Activated T-helper 17 cell treated with anti-CD3 and anti-CD28 coated beads, Interleukin-2, amount 50 U/mL, for 72 hours (primary cell): ENCODE results near the gene ENOX1. TPM values are rescaled to one million over a fixed set of nuclear protein-coding genes. Genes with fewer than 3 reads are reported as not detected.

ENCODE experiments used
- ATAC-seq: fragments of 150-1000 bp; cut with Tn5 transposase; replicated peaks from 2 replicates; pipeline ENCODE4 v1.10.0; 2021; ENCODE audit warnings: mild to moderate bottlenecking, moderate library complexity
- H3K27ac Mint-ChIP-seq: one replicate; pipeline ENCODE4 v1.8.0; 2022; ENCODE audit warnings: mixed read lengths
- H3K27me3 Mint-ChIP-seq: one replicate; pipeline ENCODE4 v1.8.0; 2022; ENCODE audit warnings: mixed read lengths
- H3K36me3 Mint-ChIP-seq: one replicate; pipeline ENCODE4 v1.8.0; 2022; ENCODE audit warnings: low read depth, mild to moderate bottlenecking, mixed read lengths
- H3K4me1 Mint-ChIP-seq: one replicate; pipeline ENCODE4 v1.8.0; 2022; ENCODE audit warnings: mixed read lengths
- H3K4me3 Mint-ChIP-seq: one replicate; pipeline ENCODE4 v1.8.0; 2022; ENCODE audit warnings: mild to moderate bottlenecking, mixed read lengths
- H3K9me3 Mint-ChIP-seq: one replicate; pipeline ENCODE4 v1.8.0; 2022; ENCODE audit warnings: mixed read lengths
- total RNA-seq, 2 donors: library from RNA; stranded (reverse); gene quantifications; one replicate each; pipeline ENCODE4 v1.2.3, GENCODE V29; 2022

Gene ENOX1
- total RNA-seq, 2 donors from 2014 or later, result 1.7 TPM; not detected in 1

GRCh38 chr13:43558939-43559338 lies 227.8 kb downstream of the ENOX1 start:
- Mint-ChIP-seq H3K27ac (no peak overlapping the region), H3K4me3 (no peak overlapping the region), H3K4me1 (no peaks in the 10 kb centered on the region), H3K9me3 (no peaks in the 10 kb centered on the region), H3K27me3 (no peaks in the 10 kb centered on the region), H3K36me3 (no peaks in the 10 kb centered on the region)
- no peak for ATAC-seq

- Mint-ChIP-seq H3K27me3 (no peaks in the 10 kb centered on the region), H3K4me1 (no peaks in the 10 kb centered on the region), H3K9me3 (no peaks in the 10 kb centered on the region), H3K4me3 (no peak overlapping the region), H3K27ac (no peak overlapping the region), H3K36me3 (no peaks in the 10 kb centered on the region)
- ATAC-seq, result no peak
Measured at GRCh38 chr13:43558326-43558725, 228.4 kb downstream of the ENOX1 start.

- H3K27me3 Mint-ChIP-seq, result peaks cover under 1% of the 10 kb centered on the region
- H3K9me3 Mint-ChIP-seq, result no peaks in the 10 kb centered on the region
- H3K4me3 Mint-ChIP-seq, result no peak overlapping the region
- no peak overlapping the region for H3K27ac Mint-ChIP-seq
- H3K4me1 Mint-ChIP-seq, result no peaks in the 10 kb centered on the region
- H3K36me3 Mint-ChIP-seq, result no peaks in the 10 kb centered on the region
- no peak for ATAC-seq
Measured at GRCh38 chr13:43555667-43556066, 231.1 kb downstream of the ENOX1 start.

GRCh38 chr13:43551897-43552456 lies 234.8 kb downstream of the ENOX1 start:
- H3K4me3 Mint-ChIP-seq, result no peak overlapping the region
- no peak for ATAC-seq
- H3K27ac Mint-ChIP-seq, result no peak overlapping the region
- peaks cover 7% of the 10 kb centered on the region for H3K27me3 Mint-ChIP-seq
- H3K9me3 Mint-ChIP-seq, result no peaks in the 10 kb centered on the region
- no peaks in the 10 kb centered on the region for H3K36me3 Mint-ChIP-seq
- no peaks in the 10 kb centered on the region for H3K4me1 Mint-ChIP-seq

DNA sequence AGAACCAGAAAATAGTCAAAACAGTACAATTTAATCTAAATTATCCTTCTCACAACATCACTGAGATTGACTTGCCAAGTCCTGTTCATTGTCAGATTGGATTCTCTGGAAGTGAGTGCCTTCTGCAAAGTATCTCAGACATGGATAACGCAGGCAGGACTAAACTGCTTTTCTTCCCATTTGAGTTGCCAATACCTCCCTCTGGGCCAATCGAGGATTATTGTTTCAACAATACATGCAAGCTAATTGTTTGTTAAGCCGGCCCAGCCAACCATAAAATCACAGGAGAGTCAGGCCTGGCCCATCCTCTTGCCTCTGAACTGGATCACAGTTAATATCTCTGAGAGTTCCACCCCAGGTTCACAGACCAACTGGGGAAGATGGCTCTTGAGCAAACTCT lies 240.0 kb downstream of the ENOX1 start:
- H3K27ac Mint-ChIP-seq, result no peak overlapping the region
- H3K9me3 Mint-ChIP-seq, result no peaks in the 10 kb centered on the region
- H3K4me1 Mint-ChIP-seq, result no peaks in the 10 kb centered on the region
- no peak overlapping the region for H3K4me3 Mint-ChIP-seq
- no peaks in the 10 kb centered on the region for H3K36me3 Mint-ChIP-seq
- peaks cover 12% of the 10 kb centered on the region for H3K27me3 Mint-ChIP-seq
- ATAC-seq, result no peak

GRCh38 chr13:43546251-43546650 lies 240.5 kb downstream of the ENOX1 start:
- H3K36me3 Mint-ChIP-seq, result no peaks in the 10 kb centered on the region
- H3K27me3 Mint-ChIP-seq, result peaks cover 12% of the 10 kb centered on the region
- ATAC-seq, result no peak
- no peaks in the 10 kb centered on the region for H3K9me3 Mint-ChIP-seq
- H3K4me3 Mint-ChIP-seq, result no peak overlapping the region
- H3K4me1 Mint-ChIP-seq, result no peaks in the 10 kb centered on the region
- H3K27ac Mint-ChIP-seq, result no peak overlapping the region

GRCh38 chr13:43545317-43545874 lies 241.4 kb downstream of the ENOX1 start:
- H3K4me3 Mint-ChIP-seq, result no peak overlapping the region
- no peaks in the 10 kb centered on the region for H3K9me3 Mint-ChIP-seq
- H3K36me3 Mint-ChIP-seq, result no peaks in the 10 kb centered on the region
- no peaks in the 10 kb centered on the region for H3K4me1 Mint-ChIP-seq
- ATAC-seq, result no peak
- peaks cover 9% of the 10 kb centered on the region for H3K27me3 Mint-ChIP-seq
- H3K27ac Mint-ChIP-seq, result no peak overlapping the region

DNA sequence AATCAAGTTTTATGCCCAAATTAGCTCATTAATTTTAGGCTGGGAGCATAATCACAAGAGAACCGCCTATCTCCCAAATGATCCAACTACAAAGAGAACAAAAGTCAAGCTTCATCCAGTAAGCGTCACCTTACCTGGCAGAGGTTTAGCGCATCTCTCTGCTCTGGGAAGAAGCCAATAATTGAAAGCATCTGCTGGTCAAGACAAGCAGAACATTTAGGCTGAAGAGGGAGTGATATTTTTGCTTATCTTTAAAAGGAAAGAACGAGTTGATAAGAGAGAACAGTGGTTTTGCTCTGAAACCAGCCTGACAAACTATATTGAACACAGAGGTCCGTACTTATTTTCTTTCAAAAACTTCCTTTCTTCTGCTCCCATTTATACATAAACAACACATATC lies 242.1 kb downstream of the ENOX1 start:
- H3K4me3 Mint-ChIP-seq, result no peak overlapping the region
- no peak overlapping the region for H3K27ac Mint-ChIP-seq
- H3K36me3 Mint-ChIP-seq, result no peaks in the 10 kb centered on the region
- no peaks in the 10 kb centered on the region for H3K9me3 Mint-ChIP-seq
- ATAC-seq, result no peak
- no peaks in the 10 kb centered on the region for H3K4me1 Mint-ChIP-seq
- H3K27me3 Mint-ChIP-seq, result peaks cover 9% of the 10 kb centered on the region

DNA sequence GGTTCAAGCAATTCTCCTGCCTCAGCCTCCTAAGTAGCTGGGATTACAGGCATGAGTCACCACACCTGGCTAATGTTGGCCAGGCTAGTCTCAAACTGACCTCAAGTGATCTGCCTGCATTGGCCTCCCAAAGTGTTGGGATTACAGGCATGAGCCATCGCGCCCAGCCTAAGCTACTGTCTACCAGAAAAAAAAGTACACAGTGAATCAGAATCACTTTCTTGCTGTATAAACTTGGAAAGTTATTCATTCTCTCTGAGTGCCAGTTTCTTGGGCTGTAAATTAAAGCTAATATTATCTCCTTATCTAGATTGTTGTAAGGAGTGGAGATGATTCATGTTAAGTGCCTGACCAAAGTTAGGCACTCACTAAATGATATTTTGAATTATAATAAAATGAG lies 242.8 kb downstream of the ENOX1 start:
- no peak for ATAC-seq
- H3K4me1 Mint-ChIP-seq, result no peaks in the 10 kb centered on the region
- H3K27me3 Mint-ChIP-seq, result peaks cover 8% of the 10 kb centered on the region
- H3K27ac Mint-ChIP-seq, result no peak overlapping the region
- H3K4me3 Mint-ChIP-seq, result no peak overlapping the region
- no peaks in the 10 kb centered on the region for H3K9me3 Mint-ChIP-seq
- no peaks in the 10 kb centered on the region for H3K36me3 Mint-ChIP-seq

DNA sequence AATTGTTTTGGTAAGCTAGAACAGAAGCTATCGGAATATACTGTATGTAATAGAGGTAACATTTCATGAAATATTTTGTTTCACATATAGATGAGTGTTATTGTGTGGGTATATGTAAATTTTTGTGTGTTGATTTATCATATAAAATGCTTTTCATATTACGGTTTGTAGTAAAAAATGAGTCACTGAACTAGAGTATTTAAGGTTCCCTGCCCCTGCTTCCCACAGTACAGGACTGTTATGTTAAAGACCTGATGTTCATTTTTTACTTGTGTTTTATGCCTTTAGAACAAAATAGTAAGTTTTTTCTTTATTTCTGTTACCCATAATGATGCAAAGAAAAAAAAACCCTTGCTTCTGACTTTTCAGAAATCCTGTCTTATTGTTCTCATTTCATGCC lies 243.4 kb downstream of the ENOX1 start:
- no peak for ATAC-seq
- no peaks in the 10 kb centered on the region for H3K36me3 Mint-ChIP-seq
- no peaks in the 10 kb centered on the region for H3K4me1 Mint-ChIP-seq
- no peak overlapping the region for H3K27ac Mint-ChIP-seq
- H3K4me3 Mint-ChIP-seq, result no peak overlapping the region
- H3K9me3 Mint-ChIP-seq, result no peaks in the 10 kb centered on the region
- H3K27me3 Mint-ChIP-seq, result peaks cover 5% of the 10 kb centered on the region

GRCh38 chr13:43537124-43537523 lies 249.6 kb downstream of the ENOX1 start:
- peaks cover 3% of the 10 kb centered on the region for H3K27me3 Mint-ChIP-seq
- no peaks in the 10 kb centered on the region for H3K9me3 Mint-ChIP-seq
- no peak overlapping the region for H3K27ac Mint-ChIP-seq
- no peaks in the 10 kb centered on the region for H3K4me1 Mint-ChIP-seq
- H3K36me3 Mint-ChIP-seq, result no peaks in the 10 kb centered on the region
- no peak for ATAC-seq
- H3K4me3 Mint-ChIP-seq, result no peak overlapping the region

DNA sequence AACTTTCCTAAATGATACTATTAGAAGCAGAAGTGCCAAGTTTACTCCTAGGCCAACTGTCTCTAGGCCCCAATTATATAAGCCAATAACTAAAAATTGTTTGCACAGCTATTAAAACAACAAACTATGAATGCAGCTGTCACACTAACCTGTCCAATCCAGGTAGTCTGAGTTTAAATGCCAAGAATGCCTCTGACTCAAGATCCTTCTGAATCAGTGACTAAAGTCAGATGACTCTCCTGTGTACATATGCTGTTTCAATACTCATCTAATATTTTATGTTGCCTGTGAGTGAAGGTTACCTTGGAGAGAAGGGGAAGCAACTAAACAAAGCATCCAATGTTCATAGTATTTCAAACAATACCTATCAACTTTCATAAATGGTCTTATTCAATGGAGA lies 257.0 kb downstream of the ENOX1 start:
- H3K4me1 Mint-ChIP-seq, result no peaks in the 10 kb centered on the region
- no peak for ATAC-seq
- H3K27me3 Mint-ChIP-seq, result peaks cover 3% of the 10 kb centered on the region
- no peaks in the 10 kb centered on the region for H3K36me3 Mint-ChIP-seq
- no peak overlapping the region for H3K27ac Mint-ChIP-seq
- H3K4me3 Mint-ChIP-seq, result no peak overlapping the region
- no peaks in the 10 kb centered on the region for H3K9me3 Mint-ChIP-seq

DNA sequence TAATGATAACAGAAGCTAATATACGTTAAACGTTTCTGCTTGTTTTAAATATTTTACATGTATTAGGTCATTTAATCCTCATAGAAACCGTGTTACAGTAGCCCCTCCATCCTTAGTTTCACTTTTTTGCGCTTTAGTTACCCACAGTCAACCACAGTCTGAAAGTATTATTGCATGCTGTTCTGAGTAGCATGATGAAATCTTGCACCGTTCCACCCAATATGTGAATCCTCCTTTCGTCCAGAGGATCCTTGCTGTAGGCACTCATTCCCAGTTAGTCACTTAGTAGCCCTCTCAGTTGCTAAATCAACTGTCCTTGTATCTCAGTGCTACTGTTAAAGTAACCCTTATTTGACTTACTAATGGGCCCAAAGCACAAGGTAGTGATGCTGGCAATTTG lies 257.8 kb downstream of the ENOX1 start:
- Mint-ChIP-seq H3K36me3 (no peaks in the 10 kb centered on the region), H3K27ac (no peak overlapping the region), H3K4me1 (no peaks in the 10 kb centered on the region), H3K9me3 (peaks cover 4% of the 10 kb centered on the region), H3K27me3 (peaks cover 4% of the 10 kb centered on the region), H3K4me3 (no peak overlapping the region)
- no peak for ATAC-seq

DNA sequence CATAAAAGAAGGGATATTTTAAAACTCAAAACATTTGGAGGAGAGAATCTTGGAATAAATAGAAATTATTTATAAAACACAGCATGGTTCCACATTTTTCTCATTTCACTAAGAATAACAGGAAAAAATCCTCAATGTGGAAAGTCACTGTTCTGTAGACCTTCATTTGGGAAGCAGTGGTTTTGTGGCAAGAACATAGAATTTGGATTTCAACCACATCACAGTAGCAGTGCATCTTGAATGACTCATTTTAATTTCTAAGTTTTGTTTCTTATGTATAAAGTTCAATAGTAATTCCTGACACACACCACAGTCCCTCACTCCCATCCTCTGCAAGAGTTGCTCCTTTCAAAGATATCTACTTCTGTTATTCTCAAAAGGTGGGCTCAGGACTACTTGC lies 264.0 kb downstream of the ENOX1 start:
- Mint-ChIP-seq H3K4me1 (no peaks in the 10 kb centered on the region), H3K36me3 (no peaks in the 10 kb centered on the region), H3K27me3 (peaks cover 4% of the 10 kb centered on the region), H3K4me3 (no peak overlapping the region), H3K9me3 (peaks cover 4% of the 10 kb centered on the region), H3K27ac (no peak overlapping the region)
- ATAC-seq, result no peak

DNA sequence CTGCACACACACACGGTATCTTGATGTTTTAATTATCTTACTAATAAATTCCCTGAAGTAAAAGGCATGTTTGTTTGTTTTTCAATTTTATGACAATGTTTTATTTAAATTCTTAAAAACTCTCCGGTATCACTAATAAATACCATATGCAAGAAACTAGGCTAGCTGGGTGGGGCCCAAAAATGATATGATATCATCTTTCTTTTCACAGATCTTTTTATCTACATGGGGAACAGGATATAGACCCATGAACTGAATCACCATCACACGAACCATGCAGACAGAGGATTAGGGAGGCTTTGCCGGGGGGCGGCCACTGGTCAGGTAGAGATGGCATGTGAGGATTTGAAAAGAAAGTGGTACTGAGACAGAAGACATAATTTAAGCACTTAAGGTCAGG lies 266.4 kb downstream of the ENOX1 start:
- no peak overlapping the region for H3K27ac Mint-ChIP-seq
- peaks cover 4% of the 10 kb centered on the region for H3K9me3 Mint-ChIP-seq
- no peak for ATAC-seq
- H3K36me3 Mint-ChIP-seq, result no peaks in the 10 kb centered on the region
- H3K27me3 Mint-ChIP-seq, result peaks cover 4% of the 10 kb centered on the region
- no peaks in the 10 kb centered on the region for H3K4me1 Mint-ChIP-seq
- H3K4me3 Mint-ChIP-seq, result no peak overlapping the region

DNA sequence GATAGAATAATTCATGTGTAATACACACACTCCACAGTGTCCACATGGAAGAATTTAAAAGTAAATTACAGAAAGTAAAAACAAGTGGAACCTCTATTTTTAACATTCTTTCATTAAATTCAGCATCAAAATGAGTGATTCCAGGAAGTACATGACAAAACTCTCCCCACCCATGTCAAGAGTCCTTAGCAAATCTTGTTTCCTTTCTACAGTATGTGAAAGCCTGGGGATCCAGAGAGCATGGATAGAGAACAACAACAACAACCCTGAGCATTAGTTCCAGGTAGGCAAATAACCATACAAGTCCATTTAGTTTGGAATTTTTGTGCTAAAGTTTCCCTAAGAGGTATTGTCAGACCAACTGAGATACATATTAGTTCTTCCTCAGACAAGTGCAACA lies 267.9 kb downstream of the ENOX1 start:
- no peak for ATAC-seq
- H3K9me3 Mint-ChIP-seq, result no peaks in the 10 kb centered on the region
- no peak overlapping the region for H3K4me3 Mint-ChIP-seq
- H3K27ac Mint-ChIP-seq, result no peak overlapping the region
- no peaks in the 10 kb centered on the region for H3K4me1 Mint-ChIP-seq
- H3K27me3 Mint-ChIP-seq, result no peaks in the 10 kb centered on the region
- H3K36me3 Mint-ChIP-seq, result no peaks in the 10 kb centered on the region
